Measurements from ENCODE around the gene CHID1.

GRCh38 chr11:870418-870817, 40.2 kb downstream of the CHID1 start:
- no peak for TF ChIP-seq FOXM1 (IDR thresholded peaks at IDR 0.05; ENCODE audit: borderline replicate concordance)
- TF ChIP-seq FOXA1 (IDR thresholded peaks at IDR 0.05): no peak
- TF ChIP-seq SUZ12 (IDR thresholded peaks at IDR 0.05): no peak
- no peak for TF ChIP-seq BHLHE40 (IDR thresholded peaks at IDR 0.05; ENCODE audit: borderline replicate concordance)
- no peak for TF ChIP-seq L3MBTL2 (conservative IDR thresholded peaks at IDR 0.05)
- TF ChIP-seq SP1 (IDR thresholded peaks at IDR 0.05): no peak
- no peak for TF ChIP-seq ZNF384 (IDR thresholded peaks at IDR 0.05)
- no peak for TF ChIP-seq TARDBP (IDR thresholded peaks at IDR 0.05)
- TF ChIP-seq NFRKB (IDR thresholded peaks at IDR 0.05): no peak
- no peak for TF ChIP-seq HDGF (IDR thresholded peaks at IDR 0.05; ENCODE audit: borderline replicate concordance)
- no peak for TF ChIP-seq FOXK2 (IDR thresholded peaks at IDR 0.05)

All from HEK293T (cell line).